ENCODE results near the gene TMEM92. TPM values are rescaled to one million over a fixed set of nuclear protein-coding genes. Genes with fewer than 3 reads are reported as not detected.
A peak's percentile ranks its signal among the peaks of the same experiment; 100 is the strongest.

The TMEM92 gene
- total RNA-seq (2022) (14.6 and 14.8 TPM in 2 replicates), Bru-seq, nascent RNA (percentile 52 among the genes with signal in this experiment), BruChase-seq, experiment 1, labeled RNA remaining after a 2-hour chase (percentile 55 among the genes with signal in this experiment), BruChase-seq, experiment 2, labeled RNA remaining after a 6-hour chase (percentile 56 among the genes with signal in this experiment)
- long read RNA-seq, transcript TMEM92-202 (5 exons, 573 nt) = major isoform, 38 of 40 reads
- long read RNA-seq, partial matches to known transcripts = 0 of 40 reads
- long read RNA-seq, other reads (novel, unspliced or antisense) = 2 of 40 reads

DNA sequence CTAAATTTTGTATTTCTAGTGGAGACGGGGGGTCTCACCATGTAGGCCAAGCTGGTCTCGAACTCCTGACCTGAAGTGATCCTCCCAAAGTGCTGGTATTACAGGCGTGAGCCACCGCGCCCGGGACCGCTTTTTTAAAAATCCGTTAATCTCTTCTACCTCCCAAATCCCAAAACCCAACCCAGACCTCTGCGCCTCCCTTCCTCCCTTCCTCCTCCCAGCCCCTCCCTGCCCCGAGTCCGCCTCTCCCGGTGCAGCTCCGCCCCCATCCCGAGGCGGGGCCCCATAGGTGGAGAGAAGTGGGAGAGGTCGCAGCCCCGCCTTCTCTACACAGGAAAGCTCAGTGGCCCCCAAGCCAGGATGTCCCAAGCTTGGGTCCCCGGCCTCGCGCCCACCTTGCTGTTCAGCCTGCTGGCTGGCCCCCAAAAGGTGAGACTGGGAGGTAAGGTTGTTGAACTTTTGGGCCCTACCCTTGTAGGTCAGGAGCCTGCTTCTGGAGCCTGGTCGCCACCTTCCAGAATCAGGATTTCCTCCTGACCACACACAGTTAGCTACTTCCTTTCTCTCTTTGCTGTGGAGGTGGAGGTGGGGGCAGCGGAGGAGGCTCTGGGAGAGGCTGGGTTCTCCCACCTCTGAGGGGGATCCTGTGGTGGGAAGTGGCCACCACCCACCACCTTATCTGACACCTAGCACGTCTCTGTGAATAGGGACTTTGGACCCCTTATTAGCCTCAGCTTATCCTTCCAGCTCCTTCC, at the start of gene TMEM92:
TSS of gene TMEM92 (plus strand) at position 325 of the 755 bp plus-strand sequence. CDS start at position 361, 36 bp downstream.
- no peaks in the 10 kb centered on the region for H3K36me3 ChIP-seq (ENCODE audit: control insufficient read depth, insufficient read depth, low read length)
- TF ChIP-seq, protein P1, sequence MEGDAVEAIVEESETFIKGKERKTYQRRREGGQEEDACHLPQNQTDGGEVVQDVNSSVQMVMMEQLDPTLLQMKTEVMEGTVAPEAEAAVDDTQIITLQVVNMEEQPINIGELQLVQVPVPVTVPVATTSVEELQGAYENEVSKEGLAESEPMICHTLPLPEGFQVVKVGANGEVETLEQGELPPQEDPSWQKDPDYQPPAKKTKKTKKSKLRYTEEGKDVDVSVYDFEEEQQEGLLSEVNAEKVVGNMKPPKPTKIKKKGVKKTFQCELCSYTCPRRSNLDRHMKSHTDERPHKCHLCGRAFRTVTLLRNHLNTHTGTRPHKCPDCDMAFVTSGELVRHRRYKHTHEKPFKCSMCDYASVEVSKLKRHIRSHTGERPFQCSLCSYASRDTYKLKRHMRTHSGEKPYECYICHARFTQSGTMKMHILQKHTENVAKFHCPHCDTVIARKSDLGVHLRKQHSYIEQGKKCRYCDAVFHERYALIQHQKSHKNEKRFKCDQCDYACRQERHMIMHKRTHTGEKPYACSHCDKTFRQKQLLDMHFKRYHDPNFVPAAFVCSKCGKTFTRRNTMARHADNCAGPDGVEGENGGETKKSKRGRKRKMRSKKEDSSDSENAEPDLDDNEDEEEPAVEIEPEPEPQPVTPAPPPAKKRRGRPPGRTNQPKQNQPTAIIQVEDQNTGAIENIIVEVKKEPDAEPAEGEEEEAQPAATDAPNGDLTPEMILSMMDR (IDR thresholded peaks at IDR 0.05; ENCODE audit: insufficient read depth in 1 of 2, low read depth in 1 of 2, low read length in 1 of 2, severe bottlenecking in 1 of 2, unreplicated experiment in 1 of 2) = no peak
- peak; percentile 92 to 94 for DNase-seq
- ChIA-PET CTCF (interaction anchor here (0.6 to 9.2 kb wide), 32 partner anchors 8 to 575 kb away, joined by 3 to 245 read pairs (median 4); partner anchors contain the start of genes COL1A1, LRRC59 and XYLT2), POLR2A (interaction anchor here (0.6 to 1.4 kb wide), 4 partner anchors 8 to 486 kb away, joined by 3 to 6 read pairs (median 4); partner anchors contain the start of gene KAT7)
- peaks cover 43% of the 10 kb centered on the region for H3K4me1 ChIP-seq
- H3K27me3 ChIP-seq (replicated peaks; ENCODE audit: control insufficient read depth, insufficient read depth, low read length) = no peaks in the 10 kb centered on the region
- H3K9me3 ChIP-seq = no peaks in the 10 kb centered on the region
- BruUV-seq (replicated peaks) = no TSS peak
- Mint-ChIP-seq H3K36me3 (ENCODE audit: insufficient read depth, unreplicated experiment) (peaks cover 5% of the 10 kb centered on the region), H3K4me3 (ENCODE audit: unreplicated experiment) (peak within 1 kb of the TSS; percentile 77), H3K27me3 (ENCODE audit: insufficient read depth, unreplicated experiment) (no peaks in the 10 kb centered on the region), H3K27ac (ENCODE audit: unreplicated experiment) (peak within 1 kb of the TSS; percentile 60), H3K4me1 (ENCODE audit: low read depth, unreplicated experiment) (peaks cover 28% of the 10 kb centered on the region), H3K9me3 (ENCODE audit: unreplicated experiment) (no peaks in the 10 kb centered on the region)
- H3K4me3 ChIP-seq (ENCODE audit: low read depth, low read length) = peak within 1 kb of the TSS; percentile 61
- intact Hi-C loops (cut with micrococcal nuclease; ENCODE audit: unreplicated experiment) = loop anchor here (1.0 kb wide), 1 partner anchor 23 kb away; no protein-coding TSS in a partner anchor

DNA sequence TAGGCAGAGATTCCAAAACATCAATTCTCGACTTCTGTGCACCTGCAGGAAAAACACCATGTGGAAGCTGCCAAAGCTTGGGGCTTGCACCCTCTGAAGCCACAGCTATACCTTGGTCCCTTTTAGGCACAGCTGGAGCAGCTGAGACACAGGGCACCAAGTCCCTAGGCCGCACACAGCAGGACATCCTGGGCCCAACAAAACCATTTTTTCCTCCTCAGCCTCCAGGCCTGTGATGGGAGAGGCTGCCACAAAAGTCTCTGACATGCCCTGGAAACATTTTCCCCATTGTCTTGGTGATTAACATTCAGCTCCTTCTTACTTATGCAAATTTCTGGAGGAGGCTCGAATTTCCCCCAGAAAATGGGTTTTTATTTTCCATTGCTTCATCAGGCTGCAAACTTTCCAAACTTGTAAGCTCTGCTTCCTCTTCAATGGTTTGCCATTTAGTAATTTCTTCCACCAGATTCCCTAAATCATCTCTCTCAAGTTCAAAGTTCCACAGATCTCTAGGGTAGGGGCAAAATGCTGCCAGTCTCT, 48.5 kb upstream of the TMEM92 start:
- intact Hi-C loops (cut with micrococcal nuclease; ENCODE audit: unreplicated experiment) = no loop called here
- Histone ChIP-seq H3K4me3 (ENCODE audit: low read depth, low read length) (no peak overlapping the region), H3K36me3 (ENCODE audit: control insufficient read depth, insufficient read depth, low read length) (no peaks in the 10 kb centered on the region), H3K9me3 (peaks cover 26% of the 10 kb centered on the region), H3K27me3 (replicated peaks; ENCODE audit: control insufficient read depth, insufficient read depth, low read length) (no peaks in the 10 kb centered on the region), H3K4me1 (peaks cover 10% of the 10 kb centered on the region)
- TF ChIP-seq, protein P1 (IDR thresholded peaks at IDR 0.05; ENCODE audit: insufficient read depth in 1 of 2, low read depth in 1 of 2, low read length in 1 of 2, severe bottlenecking in 1 of 2, unreplicated experiment in 1 of 2) = no peak
- Mint-ChIP-seq H3K9me3 (ENCODE audit: unreplicated experiment) (peaks cover 21% of the 10 kb centered on the region), H3K4me1 (ENCODE audit: low read depth, unreplicated experiment) (peaks cover 10% of the 10 kb centered on the region), H3K27ac (ENCODE audit: unreplicated experiment) (no peak overlapping the region), H3K36me3 (ENCODE audit: insufficient read depth, unreplicated experiment) (no peaks in the 10 kb centered on the region), H3K4me3 (ENCODE audit: unreplicated experiment) (no peak overlapping the region), H3K27me3 (ENCODE audit: insufficient read depth, unreplicated experiment) (no peaks in the 10 kb centered on the region)
- no peak for DNase-seq
- ChIA-PET CTCF (no interaction called here), POLR2A (interaction anchor here (0.6 kb wide), 1 partner anchor 339 kb away, joined by 6 read pairs; no protein-coding TSS in a partner anchor)
- BruUV-seq (replicated peaks) = no TSS peak

DNA sequence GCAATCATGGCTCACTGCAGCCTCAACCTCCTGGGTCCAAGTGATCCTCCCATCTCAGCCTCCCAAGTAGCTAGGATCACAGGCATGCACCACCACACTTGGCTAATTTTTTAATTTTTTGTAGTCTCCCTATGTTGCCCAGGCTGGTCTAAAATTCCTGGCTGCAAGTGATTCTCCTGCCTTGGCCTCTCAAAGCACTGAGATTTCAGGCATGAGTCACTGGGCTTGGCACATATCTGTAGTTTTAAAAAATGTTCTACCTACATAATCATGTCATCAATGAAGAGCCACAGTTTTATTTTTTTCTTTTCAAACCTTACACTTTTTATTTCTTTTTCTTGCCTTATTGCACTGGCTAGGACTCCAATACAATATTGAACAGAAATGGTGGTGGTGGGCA, 39.7 kb upstream of the TMEM92 start:
- Mint-ChIP-seq H3K9me3 (ENCODE audit: unreplicated experiment) (peaks cover 10% of the 10 kb centered on the region), H3K27me3 (ENCODE audit: insufficient read depth, unreplicated experiment) (no peaks in the 10 kb centered on the region)
- intact Hi-C loops (cut with micrococcal nuclease; ENCODE audit: unreplicated experiment) = no loop called here

More for the DNA sequence above, 39.7 kb upstream of the TMEM92 start:
- ChIA-PET POLR2A (no interaction called here), CTCF (no interaction called here)
- no peak for DNase-seq
- Mint-ChIP-seq H3K4me1 (ENCODE audit: low read depth, unreplicated experiment) (peaks cover 19% of the 10 kb centered on the region), H3K27ac (ENCODE audit: unreplicated experiment) (no peak overlapping the region), H3K4me3 (ENCODE audit: unreplicated experiment) (no peak overlapping the region), H3K36me3 (ENCODE audit: insufficient read depth, unreplicated experiment) (no peaks in the 10 kb centered on the region)
- Histone ChIP-seq H3K36me3 (ENCODE audit: control insufficient read depth, insufficient read depth, low read length) (no peaks in the 10 kb centered on the region), H3K4me3 (ENCODE audit: low read depth, low read length) (no peak overlapping the region), H3K9me3 (peaks cover 22% of the 10 kb centered on the region), H3K27me3 (replicated peaks; ENCODE audit: control insufficient read depth, insufficient read depth, low read length) (no peaks in the 10 kb centered on the region), H3K4me1 (peaks cover 17% of the 10 kb centered on the region)
- TF ChIP-seq, protein P1 (IDR thresholded peaks at IDR 0.05; ENCODE audit: insufficient read depth in 1 of 2, low read depth in 1 of 2, low read length in 1 of 2, severe bottlenecking in 1 of 2, unreplicated experiment in 1 of 2) = no peak
- BruUV-seq (replicated peaks) = no TSS peak

Data from Caco-2 (cell line).